Loucy (cell line): ENCODE results near the gene PAX7.

Experiments
- CTCF ChIP-seq: fragments of 200-600 bp; sonication (generic); conservative IDR thresholded peaks from 2 replicates; pipeline ENCODE4 v1.5.1; 2014; ENCODE audit warnings: mild to moderate bottlenecking, antibody characterized with exemption, low read length
- EZH2phosphoT487 ChIP-seq: fragments of 200-600 bp; IDR thresholded peaks from 2 replicates; pipeline ENCODE4 v1.6.1; 2018; ENCODE audit warnings: antibody characterized with exemption, mild to moderate bottlenecking, moderate library complexity, borderline replicate concordance

GRCh38 chr1:18701183-18701582 lies 70.5 kb downstream of the PAX7 start:
- TF ChIP-seq CTCF (no peak), EZH2phosphoT487 (no peak)
